Stimulated activated CD4-positive, alpha-beta T cell treated with anti-CD3 and anti-CD28 coated beads, Interleukin-1b, Interleukin-23, amount 100 ng/mL, for 24 hours (primary cell): ENCODE results near the gene SPRY2.

Source experiments
- DNase-seq, 4 experiments: peaks; one replicate each; pipeline ENCODE4 v3.0.0-alpha.2; 2020; ENCODE audit warnings: low read depth in 4 of 4, low spot score in 1 of 4

SPRY2 gene, protein sequence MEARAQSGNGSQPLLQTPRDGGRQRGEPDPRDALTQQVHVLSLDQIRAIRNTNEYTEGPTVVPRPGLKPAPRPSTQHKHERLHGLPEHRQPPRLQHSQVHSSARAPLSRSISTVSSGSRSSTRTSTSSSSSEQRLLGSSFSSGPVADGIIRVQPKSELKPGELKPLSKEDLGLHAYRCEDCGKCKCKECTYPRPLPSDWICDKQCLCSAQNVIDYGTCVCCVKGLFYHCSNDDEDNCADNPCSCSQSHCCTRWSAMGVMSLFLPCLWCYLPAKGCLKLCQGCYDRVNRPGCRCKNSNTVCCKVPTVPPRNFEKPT

DNA sequence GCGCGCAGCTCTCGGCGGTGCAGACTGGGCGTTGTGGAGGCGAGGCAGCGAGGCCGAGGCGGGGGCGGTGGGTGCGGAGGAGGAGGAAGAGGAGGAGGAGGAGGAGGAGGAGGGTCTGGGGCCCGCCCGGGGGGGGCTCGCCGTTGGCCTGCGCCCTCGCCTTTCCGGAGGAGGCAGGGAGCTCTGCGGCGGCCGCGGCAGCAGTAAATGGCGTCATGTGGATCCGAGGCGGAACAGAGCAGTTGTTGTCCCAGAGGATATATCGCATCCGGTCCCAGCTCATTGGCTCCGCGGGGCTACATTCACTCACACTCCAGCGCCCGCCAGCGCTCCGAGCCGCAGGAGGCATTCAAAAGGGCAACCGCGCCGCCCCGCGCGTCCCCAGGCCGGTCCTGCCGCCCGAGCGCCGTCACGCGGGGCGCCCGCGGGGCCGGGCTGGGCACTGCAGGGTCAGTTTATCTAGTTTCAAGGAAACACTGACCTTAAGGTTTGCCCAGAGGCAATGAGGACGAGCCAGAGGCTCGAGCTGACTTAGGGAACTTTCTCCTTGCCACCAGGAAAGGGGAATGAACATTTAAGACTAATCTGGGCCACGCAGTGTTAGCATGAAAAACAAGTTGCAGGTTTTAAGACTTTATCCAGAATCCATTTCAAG, at the start of gene SPRY2:
TSS of gene SPRY2 (minus strand) at position 26 of the 655 bp plus-strand sequence. CDS start 3,421 bp downstream, outside the sequence.
- DNase-seq: no peak

DNA sequence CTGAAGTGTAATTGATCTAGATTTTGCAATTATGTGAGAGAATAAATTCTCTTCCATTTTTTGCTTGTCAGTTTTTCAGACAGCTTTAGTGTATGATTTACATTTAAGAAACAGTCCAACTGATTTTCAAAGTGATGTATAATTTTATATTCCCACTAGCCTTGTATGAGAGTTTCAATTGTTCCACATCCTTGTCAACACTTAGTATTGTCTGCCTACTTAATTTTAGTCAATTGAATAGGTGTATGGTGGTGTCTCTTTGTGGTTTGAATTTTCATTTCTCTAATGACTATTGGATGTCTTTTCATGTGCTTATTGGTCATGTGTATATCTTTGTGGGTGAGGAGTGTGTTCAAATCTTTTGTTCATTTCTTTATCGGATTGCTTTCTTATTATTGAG, 49.4 kb upstream of the SPRY2 start:
- DNase-seq: no peak

DNA sequence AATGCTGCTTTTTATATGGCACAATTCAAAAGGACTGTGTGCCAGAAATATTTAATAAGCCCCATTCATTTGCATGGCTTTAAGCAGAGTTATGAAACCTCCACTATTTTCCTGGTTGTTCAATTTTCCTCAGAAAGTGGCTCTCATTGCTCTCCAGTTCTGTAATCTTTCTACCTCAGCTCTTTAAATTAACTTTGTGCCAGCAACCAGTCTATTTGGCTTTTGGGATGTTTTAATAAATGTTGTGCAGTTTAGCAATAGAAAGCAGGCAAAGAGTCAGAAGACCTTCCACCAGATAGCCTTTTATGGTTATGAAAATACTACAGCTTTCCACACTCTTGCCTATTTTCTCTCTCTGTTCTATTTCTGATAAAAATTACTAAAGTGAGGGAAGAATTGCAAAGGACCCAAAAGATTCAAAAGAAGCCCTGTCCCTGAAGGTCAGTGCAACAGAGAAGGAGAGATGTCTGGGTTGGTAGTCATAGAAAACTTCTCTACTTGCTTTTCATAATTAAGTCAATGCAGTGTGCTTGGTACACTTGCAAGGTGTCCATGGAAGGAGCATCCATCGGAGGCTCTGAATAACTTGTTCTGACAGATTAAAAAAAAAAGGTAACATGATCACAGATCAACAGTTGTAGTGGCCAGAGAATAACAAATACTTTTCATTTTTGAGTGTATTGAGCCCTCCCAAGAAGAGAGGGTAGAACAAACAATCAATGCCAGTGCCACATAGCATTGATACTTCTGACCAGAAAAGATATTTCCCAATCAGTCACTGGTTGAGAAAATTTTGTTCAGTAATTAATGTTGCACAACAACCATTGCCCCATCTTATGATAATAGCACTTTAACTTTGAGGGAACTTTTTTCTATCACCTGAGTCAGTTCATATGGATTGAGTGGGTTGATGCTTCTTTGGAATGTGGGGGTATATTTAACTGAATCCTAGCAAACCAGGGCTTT, 48.4 kb upstream of the SPRY2 start:
- no peak for DNase-seq

DNA sequence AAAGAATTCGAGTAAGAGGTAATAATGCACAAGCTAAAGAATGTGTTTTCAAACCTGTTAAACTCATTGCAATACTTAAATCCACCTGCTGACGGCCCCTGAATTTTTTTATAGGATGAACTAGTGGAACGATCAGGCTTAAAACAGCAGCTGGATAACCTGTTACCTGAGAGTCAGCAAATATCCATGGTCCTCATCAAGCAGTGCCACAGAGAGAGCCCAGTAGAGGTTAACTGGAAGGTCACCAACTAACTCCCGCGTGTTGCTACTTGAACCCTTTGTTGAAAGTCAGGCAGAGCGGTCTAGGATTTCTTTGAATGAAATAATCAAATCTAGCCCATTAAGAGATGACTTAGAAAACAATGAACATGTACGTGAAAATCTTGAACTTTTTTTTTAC, 47.6 kb upstream of the SPRY2 start:
- DNase-seq: no peak

DNA sequence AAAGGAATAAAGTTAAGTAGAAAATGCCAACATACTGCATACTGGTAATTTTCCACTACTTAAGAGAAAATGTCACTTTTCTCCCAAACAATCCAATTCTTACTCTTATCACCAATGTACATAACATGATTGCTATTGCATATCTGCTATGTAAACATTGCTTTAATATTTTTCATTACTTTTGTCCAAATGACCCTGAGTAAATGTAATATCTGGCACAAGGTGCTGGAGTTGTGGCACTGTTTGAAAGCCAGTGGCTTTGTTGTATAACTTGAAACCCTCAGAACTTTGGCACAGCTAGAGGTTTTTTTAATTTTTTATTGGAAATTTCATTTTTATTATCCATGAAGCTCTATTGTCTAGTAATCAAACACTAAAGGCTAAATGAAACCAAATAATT, 45.7 kb upstream of the SPRY2 start:
- DNase-seq: no peak

DNA sequence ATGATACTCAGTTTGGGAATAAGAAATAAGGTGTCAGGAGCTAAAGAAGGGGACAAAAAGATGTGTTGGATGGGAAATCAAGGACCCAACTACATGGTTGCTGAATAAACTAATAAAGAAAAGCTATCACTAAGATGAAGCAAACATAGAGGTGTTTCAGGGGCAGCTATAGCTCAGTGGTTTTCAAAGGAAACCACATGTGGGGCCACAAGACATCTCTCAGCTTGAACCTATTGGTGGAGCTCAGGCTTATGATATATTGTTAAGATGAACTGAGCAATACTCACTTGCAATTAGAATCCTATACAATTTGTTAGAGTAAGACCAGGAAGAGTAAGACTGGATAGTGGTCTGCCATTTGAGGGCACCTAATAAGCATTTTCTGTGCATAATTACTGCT, 45.1 kb upstream of the SPRY2 start:
- DNase-seq: no peak

DNA sequence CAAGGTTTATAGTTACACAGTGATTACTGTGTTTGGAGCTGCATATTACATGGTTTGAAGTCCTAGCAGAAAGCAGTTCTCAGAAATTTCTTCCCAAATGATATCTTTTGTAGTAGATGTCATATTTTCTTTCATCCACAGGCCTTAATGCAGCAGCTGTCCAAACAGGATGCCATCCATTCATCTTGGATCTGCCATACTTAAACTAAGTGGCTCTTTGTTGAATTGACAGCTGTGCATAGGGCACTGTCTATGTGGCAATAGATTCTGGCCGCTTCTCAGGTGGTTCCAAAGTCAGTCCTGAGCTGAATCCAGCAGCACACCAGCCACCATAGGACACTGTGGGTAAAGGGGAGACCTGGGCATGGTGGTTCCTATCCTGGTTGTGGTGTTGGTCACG, 41.6 kb upstream of the SPRY2 start:
- DNase-seq: no peak

DNA sequence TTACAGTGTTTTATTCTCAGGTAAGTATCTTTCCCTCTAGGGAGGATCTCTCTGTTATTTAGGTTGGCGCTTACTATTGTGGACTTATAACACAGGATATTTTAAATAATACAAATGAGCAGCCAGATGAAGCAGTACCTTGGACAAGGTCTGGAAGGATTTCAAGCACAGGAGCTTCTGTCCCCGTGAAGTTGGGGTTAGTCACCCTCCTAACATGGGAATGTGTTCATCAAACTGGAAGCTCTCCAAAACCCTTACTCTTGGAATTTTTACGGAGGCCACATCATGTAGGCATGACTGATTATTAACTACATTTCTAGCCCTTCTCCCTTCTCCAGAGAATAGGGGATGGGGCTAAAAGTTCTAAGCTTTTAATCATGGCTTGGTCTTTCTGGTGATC, 38.3 kb upstream of the SPRY2 start:
- no peak for DNase-seq

DNA sequence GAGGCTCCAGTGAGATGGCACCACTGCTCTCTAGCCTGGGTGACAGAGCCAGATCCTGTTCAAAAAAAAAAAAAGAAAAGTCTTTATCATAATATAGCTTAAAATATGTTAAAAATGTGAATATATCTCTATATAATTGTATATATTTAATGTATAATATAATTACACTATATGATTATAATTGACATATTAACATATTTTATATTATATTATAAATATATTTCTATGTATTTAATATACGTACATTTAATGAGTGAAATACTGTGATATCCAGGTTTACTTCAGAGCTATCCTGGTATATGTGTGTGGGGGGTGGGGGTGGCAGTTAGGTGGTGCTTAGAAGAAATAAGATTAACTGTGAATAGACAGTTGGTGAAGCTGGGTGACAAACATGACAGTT, 35.6 kb upstream of the SPRY2 start:
- DNase-seq: no peak

DNA sequence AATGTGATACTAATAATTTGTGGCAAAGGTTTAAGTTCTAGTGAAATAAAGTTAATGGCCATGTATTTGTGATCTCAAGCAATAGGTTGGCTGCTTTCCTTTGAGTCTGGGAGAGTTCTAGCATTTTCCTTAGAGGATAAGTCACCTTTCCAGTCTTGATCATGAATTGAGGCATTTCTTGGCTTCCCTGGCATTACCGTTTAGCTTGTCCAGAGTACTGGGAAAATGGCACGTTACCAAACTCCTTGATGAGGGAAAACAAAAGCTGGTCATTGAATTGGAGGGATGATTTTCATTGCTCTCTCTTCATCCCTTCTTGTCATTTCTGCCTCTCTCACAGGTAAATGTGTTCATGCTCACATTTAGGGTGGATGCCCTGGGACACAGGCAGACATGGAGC, 34.0 kb upstream of the SPRY2 start:
- no peak for DNase-seq

DNA sequence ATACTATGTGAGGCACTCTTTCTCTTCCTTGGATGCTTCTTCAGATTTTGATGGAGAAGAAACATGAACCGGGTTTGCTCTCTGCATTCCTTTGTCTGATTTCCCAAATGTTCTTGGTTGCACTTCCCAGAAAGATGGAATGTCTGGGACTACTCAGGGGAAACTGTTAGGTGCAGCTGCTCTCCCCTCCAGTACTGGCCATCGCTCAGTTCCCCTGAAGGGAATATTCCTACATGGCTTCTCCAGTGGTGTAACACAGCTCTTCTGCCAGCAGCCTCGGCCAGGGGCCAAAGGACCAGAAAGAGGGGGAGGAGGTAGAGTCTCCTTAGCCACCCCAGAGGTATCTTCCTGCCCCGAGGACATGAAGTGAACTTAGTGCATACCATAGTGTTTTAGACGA, 33.5 kb upstream of the SPRY2 start:
- no peak for DNase-seq

DNA sequence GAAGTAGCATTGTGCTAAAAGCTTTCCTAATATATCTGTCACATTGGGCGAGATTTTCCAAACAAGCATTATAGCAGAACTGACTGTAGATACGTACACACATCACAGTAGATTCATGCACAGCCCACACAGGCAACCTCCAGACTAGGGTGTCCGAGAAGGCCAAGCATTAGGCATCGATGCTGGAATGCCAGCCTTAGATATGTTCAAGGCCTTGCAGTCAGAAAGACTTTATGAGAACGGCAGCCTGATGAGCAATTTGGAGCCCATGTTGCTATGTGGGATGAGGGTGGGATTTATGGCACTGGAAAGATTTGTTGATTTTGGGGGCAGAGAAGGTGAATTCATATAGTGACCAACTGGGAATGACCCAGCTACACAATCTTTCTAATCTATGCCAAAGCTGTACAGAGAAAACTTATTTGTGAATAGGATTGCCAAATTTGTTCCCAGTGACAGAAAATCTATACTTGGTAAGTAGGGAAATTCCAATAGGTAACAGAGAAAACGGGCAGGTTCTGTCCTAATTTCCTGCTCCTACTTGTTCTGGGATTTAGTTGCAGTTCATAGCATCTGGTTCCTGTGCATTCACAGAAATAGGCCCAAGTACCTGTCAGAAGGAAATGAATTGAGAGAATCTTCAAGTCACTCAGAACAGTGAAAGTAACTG, 31.0 kb upstream of the SPRY2 start:
- no peak for DNase-seq

DNA sequence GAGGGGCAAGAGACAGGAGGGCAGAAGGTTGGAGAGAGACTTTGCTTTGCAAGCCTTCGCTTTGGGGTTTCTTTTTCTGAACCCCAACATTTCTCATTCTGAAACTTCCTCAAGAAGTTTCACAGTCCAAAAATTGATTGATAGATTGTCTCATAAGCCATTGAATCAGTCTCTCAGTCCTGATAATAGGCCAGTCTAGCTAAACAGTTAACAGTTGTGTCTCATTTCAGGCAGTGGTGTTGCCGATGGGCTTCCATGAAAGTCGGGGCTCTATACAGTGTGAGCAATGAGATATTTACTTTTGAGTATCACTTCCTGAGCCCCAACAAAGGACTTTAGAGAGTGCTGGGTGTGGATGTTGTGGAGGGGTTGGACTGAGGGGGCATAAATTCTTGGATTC, 26.5 kb upstream of the SPRY2 start:
- DNase-seq: no peak

DNA sequence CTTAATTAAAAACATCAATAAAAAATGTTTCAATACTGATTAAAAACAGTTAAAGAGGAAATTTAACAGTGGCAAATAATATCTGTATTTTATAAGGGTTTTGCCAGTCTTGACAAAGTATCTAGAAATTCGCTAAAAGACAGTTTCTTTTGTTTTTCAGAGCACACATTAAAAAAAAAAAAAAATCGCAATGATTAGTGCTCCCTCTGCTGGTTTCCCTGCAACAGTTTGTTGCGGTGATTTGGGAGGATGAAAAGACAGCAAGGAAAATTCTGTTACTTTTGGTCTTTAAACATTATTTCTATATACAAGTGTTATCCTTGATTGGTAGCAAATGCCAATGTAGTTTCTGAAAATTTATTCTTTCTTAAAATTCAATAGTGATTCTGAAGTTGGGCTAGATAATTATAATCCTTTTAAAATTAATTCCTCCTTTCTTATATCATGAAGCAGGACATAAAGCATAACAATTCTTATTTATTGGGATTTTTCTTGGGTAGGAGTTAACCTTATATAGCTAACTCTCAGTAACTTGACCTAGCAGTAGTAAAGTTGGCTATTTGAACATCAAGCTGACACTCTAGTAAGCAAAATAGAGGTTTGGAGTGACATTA, 23.1 kb upstream of the SPRY2 start:
- no peak for DNase-seq

DNA sequence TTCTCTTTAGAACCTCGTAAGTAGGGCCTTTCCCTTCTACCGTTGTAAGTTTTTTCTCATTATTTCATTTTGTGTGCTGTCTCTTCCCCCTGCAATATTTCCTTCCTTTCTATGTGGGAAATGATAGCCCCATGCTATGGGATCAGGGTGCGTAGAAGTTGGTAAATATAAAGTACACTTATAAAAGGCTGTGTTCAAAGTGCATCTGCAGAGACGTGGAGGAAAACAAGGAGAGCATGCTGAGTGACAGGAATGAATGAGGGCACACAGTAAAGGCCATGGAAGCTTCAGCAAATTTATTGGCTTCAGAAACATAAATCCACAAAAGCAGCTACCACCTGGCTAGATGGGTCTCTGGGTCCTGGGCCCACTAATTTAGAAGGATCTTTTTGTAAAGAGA, 21.6 kb upstream of the SPRY2 start:
- DNase-seq: no peak

DNA sequence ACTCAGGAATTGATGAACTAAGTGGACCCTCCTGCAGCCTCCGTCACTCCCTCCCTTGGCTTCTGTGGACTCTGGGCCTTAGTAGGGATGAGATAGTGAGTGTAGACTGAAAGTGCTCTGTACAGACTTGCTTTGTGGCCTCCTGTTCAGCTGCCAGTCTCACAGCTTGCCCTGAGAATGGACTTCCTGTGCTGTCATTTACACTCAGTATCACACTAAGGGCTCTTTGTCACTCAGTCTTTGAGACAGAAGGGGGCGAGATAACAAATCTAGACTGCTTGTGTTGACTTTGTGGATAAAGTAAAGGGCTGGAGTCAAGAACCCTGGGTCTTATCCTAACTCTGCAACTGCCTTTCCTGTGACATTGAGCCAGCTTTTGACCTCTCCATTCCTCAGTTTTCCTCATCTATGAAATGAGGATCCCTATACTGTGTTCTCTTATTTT, 21.0 kb upstream of the SPRY2 start:
- DNase-seq: no peak

DNA sequence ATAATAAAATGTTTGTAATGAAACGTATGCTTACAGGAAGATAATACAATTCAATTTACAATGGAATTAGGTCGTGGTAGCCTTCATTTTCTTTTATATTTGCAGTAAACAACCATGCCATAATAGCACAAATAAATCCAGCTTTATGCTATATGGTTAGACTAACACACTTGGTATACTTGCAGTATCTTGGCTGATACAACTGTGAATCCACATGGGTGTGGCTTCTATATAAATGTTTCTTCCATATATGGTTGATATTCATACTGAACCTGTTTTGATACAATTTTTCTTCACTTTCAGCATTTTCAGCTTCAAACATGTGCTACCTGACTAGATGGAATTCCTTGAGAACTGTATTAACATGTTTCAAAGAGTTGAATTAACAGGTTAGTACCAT, 20.4 kb upstream of the SPRY2 start:
- no peak for DNase-seq

DNA sequence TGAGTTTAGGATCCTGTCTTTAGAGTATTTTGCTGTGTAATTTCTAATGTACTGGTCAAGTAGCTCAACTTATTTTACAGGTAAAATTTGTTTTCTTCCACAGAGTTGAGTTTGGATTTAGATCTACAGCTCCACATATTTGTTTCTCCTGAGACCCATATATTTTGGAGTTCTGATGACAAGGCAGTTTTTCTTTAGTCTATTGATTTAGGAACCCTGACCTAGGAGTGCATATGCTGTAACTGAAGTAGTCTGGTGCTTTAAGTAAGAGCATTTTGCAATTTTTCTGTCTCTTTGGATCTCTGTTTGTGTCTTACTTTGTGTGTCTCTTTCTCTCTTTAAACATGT, 19.5 kb upstream of the SPRY2 start:
- DNase-seq: no peak

DNA sequence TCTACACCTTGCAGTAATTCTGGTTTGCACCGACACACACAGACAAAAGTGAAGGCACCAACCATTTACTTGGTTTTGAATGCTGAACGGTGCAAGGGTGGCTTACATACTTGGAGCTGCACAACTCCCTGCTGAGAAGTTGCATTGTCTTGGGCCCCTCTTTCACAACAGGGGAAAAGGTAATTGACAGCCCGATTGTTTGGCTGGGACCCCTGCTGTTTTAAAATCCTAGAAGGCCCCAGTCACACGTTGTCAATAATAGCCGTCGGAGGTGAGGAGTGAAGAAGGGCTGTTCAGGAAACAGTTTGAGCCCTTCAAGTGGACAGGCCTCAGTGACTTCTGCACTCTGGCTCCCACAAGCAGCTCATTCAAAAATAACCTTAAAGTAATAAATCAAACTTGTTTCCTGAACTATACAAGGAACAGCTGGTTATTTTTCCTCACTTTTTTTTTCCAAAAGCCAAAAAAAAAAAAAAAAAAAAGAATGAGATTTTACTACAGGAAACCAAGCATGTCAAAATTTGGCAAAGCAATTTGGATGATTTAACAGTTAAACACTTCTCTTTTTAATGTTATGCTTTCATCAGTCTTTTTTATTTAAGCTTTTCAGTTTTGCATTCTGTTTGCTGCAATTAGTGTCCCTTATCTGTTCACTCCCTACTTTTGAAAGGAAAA, 19.0 kb upstream of the SPRY2 start:
- DNase-seq: no peak

DNA sequence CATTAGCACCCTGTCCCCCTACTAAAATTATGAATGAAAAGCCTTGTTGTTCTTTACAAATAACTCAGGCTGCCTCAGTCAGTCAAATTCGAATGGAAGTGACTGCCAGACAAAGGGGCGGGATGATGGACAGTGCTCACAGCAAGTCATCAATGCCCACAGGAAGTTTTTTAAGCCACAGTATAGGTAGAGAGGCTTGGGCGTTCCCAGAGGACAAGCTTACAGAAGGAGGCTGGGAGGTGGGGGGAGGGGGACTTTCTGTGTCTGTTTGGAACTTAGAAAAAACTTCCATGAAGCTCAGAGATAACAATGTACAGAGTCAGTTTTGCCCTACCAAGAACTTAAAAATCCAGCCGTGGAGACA, 18.5 kb upstream of the SPRY2 start:
- DNase-seq: no peak
